H1 (cell line): ENCODE measurements around the gene HORMAD2. TPM values are rescaled to one million over a fixed set of nuclear protein-coding genes. Genes with fewer than 3 reads are reported as not detected.

Experiments used
- CTCF ChIA-PET: fragments of 300-600 bp; sonication (Branson Sonifier 250); formaldehyde crosslinking; loops from one replicate; lab custom pipeline; 2021; ENCODE audit not compliant: partially characterized antibody; lab: Charles Lee
- POLR2A ChIA-PET: fragments of 300-600 bp; sonication (Branson Sonifier 250); formaldehyde crosslinking; loops from one replicate; lab custom pipeline; 2021; ENCODE audit warnings: inconsistent platforms; ENCODE audit not compliant: partially characterized antibody; lab: Charles Lee
- DNase-seq, 2 experiments: peaks; one replicate each; pipeline versions ENCODE4 v3.0.0 to v3.0.0-alpha.2; 2010 to 2022; ENCODE audit warnings: low spot score in 2 of 2, low read depth in 1 of 2, mixed read lengths in 1 of 2
- FAIRE-seq: peaks from 2 replicates; lab custom pipeline; 2011; peaks lifted over from hg19 to GRCh38; lab: Jason Lieb, UNC
- H2AFZ ChIP-seq: 2 replicates; pipeline ENCODE4 v1.8.1; 2012; ENCODE audit warnings: low read length, inconsistent platforms
- H2AK5ac ChIP-seq: 2 replicates; pipeline ENCODE4 v1.6.1; 2013; ENCODE audit warnings: low read depth, low read length
- H2BK120ac ChIP-seq: replicated peaks from 2 replicates; pipeline ENCODE3; 2013; ENCODE audit warnings: low read depth, low read length, inconsistent platforms
- H2BK12ac ChIP-seq: 2 replicates; pipeline ENCODE4 v1.6.1; 2013; ENCODE audit warnings: low read depth, low read length
- H2BK15ac ChIP-seq: 2 replicates; pipeline ENCODE4 v1.6.1; 2013; ENCODE audit warnings: low read length
- H2BK20ac ChIP-seq: 2 replicates; pipeline ENCODE4 v1.6.1; 2013; ENCODE audit warnings: low read length
- H2BK5ac ChIP-seq: 2 replicates; pipeline ENCODE4 v1.6.1; 2013; ENCODE audit warnings: low read depth, low read length
- H3K14ac ChIP-seq: 2 replicates; pipeline ENCODE4 v1.6.1; 2013; ENCODE audit warnings: inconsistent platforms; ENCODE audit not compliant: insufficient read length
- H3K18ac ChIP-seq: 2 replicates; pipeline ENCODE4 v1.6.1; 2013; ENCODE audit warnings: low read length; ENCODE audit errors: extremely low read depth
- H3K23ac ChIP-seq: 2 replicates; pipeline ENCODE4 v1.6.1; 2013; ENCODE audit warnings: inconsistent platforms; ENCODE audit not compliant: insufficient read length
- H3K23me2 ChIP-seq: 2 replicates; pipeline ENCODE4 v1.6.1; 2013; ENCODE audit warnings: low read depth, low read length
- H3K27ac ChIP-seq: 2 replicates; pipeline ENCODE4 v1.6.1; 2011; ENCODE audit warnings: low read depth, low read length, inconsistent platforms
- H3K27me3 ChIP-seq, 4 experiments: replicated peaks in 1 of 4; 1 replicate in 1 of 4; 2 replicates in 3 of 4; pipeline versions ENCODE4 v1.6.1 to v1.8.1; 2011 to 2013; ENCODE audit warnings: low read length in 3 of 4, mild to moderate bottlenecking in 3 of 4, inconsistent platforms in 2 of 4, mixed read lengths in 2 of 4, moderate library complexity in 1 of 4; ENCODE audit not compliant: control insufficient read depth in 3 of 4, insufficient read depth in 3 of 4; ENCODE audit errors: extremely low read depth in 1 of 4
- H3K36me3 ChIP-seq, 4 experiments: 2 replicates each; pipeline versions ENCODE4 v1.6.1 to v1.8.1; 2011 to 2013; ENCODE audit warnings: mild to moderate bottlenecking in 4 of 4, low read length in 3 of 4, moderate library complexity in 2 of 4, control low read depth in 1 of 4, inconsistent platforms in 1 of 4; ENCODE audit not compliant: insufficient read depth in 4 of 4, control insufficient read depth in 2 of 4
- H3K4ac ChIP-seq: replicated peaks from 2 replicates; pipeline ENCODE3; 2013; ENCODE audit warnings: low read length, low read depth, mixed read lengths, inconsistent platforms; ENCODE audit not compliant: insufficient read length
- H3K4me1 ChIP-seq, 4 experiments: replicated peaks in 1 of 4; 1 replicate in 1 of 4; 2 replicates in 3 of 4; pipeline versions ENCODE4 v1.6.1 to v1.8.1; 2011 to 2013; ENCODE audit warnings: low read length in 3 of 4, inconsistent platforms in 2 of 4, mixed read lengths in 1 of 4; ENCODE audit not compliant: insufficient read depth in 4 of 4, control insufficient read depth in 3 of 4
- H3K4me2 ChIP-seq, 2 experiments: 2 replicates each; pipeline versions ENCODE4 v1.6.1 to v1.8.1; 2011 to 2013; ENCODE audit warnings: low read depth in 2 of 2, low read length in 2 of 2, control low read depth in 1 of 2, inconsistent platforms in 1 of 2, mild to moderate bottlenecking in 1 of 2; ENCODE audit not compliant: insufficient read depth in 1 of 2
- H3K4me3 ChIP-seq, 4 experiments: fragments of 200-600, 300-600 bp in 1 of 4; sonication (generic), shearing (Covaris generic), sonication (Bioruptor Twin) in 1 of 4; 2 replicates each; pipeline versions ENCODE4 v1.5.1 to v1.8.1; 2011 to 2016; ENCODE audit warnings: low read length in 4 of 4, low read depth in 3 of 4, control low read depth in 2 of 4, inconsistent platforms in 2 of 4, mild to moderate bottlenecking in 2 of 4, mixed read lengths in 1 of 4, moderate library complexity in 1 of 4; ENCODE audit not compliant: insufficient read depth in 2 of 4; ENCODE audit errors: extremely low read depth in 1 of 4
- H3K56ac ChIP-seq: replicated peaks from 2 replicates; pipeline ENCODE3; 2013; ENCODE audit warnings: low read depth, mild to moderate bottlenecking, mixed read lengths, low read length, inconsistent platforms; ENCODE audit not compliant: insufficient read length
- H3K79me1 ChIP-seq: 2 replicates; pipeline ENCODE4 v1.6.1; 2013; ENCODE audit warnings: low read depth, low read length, control low read depth
- H3K79me2 ChIP-seq, 2 experiments: 2 replicates each; pipeline versions ENCODE4 v1.6.1 to v1.8.1; 2012 to 2013; ENCODE audit warnings: low read length in 2 of 2, mild to moderate bottlenecking in 2 of 2, inconsistent platforms in 1 of 2; ENCODE audit not compliant: insufficient read depth in 2 of 2, control insufficient read depth in 1 of 2
- H3K9ac ChIP-seq, 4 experiments: replicated peaks in 1 of 4; 1 replicate in 1 of 4; 2 replicates in 3 of 4; pipeline versions ENCODE4 v1.6.1 to v1.8.1; 2011 to 2013; ENCODE audit warnings: low read depth in 3 of 4, low read length in 3 of 4, control low read depth in 2 of 4, mild to moderate bottlenecking in 2 of 4, moderate library complexity in 2 of 4, inconsistent platforms in 1 of 4; ENCODE audit errors: extremely low read depth in 1 of 4
- H3K9me3 ChIP-seq, 2 experiments: 2 replicates each; pipeline versions ENCODE4 v1.6.1 to v1.8.1; 2012 to 2013; ENCODE audit warnings: mild to moderate bottlenecking in 2 of 2, moderate library complexity in 2 of 2, control low read depth in 1 of 2, inconsistent platforms in 1 of 2, low read depth in 1 of 2, low read length in 1 of 2, mixed read lengths in 1 of 2; ENCODE audit not compliant: insufficient read depth in 2 of 2
- H4K20me1 ChIP-seq, 2 experiments: replicated peaks in 1 of 2; 2 replicates each; pipeline versions ENCODE3 to v1.8.1; 2011 to 2013; ENCODE audit warnings: inconsistent platforms in 2 of 2, low read length in 2 of 2, mild to moderate bottlenecking in 1 of 2; ENCODE audit not compliant: insufficient read depth in 2 of 2, control insufficient read depth in 1 of 2
- H4K5ac ChIP-seq: 2 replicates; pipeline ENCODE4 v1.6.1; 2013; ENCODE audit warnings: low read length, low read depth, mixed read lengths, inconsistent platforms; ENCODE audit not compliant: insufficient read length
- H4K8ac ChIP-seq: 2 replicates; pipeline ENCODE4 v1.8.0; 2013; ENCODE audit warnings: mild to moderate bottlenecking, moderate library complexity, low read length, inconsistent platforms; ENCODE audit not compliant: insufficient read depth; ENCODE audit errors: extremely low read depth
- H4K91ac ChIP-seq: replicated peaks from 2 replicates; pipeline ENCODE3; 2013; ENCODE audit warnings: low read length, mixed read lengths, inconsistent platforms; ENCODE audit not compliant: insufficient read length
- CHD1 ChIP-seq: IDR thresholded peaks from 2 replicates; pipeline ENCODE4 v1.6.1; 2012; ENCODE audit warnings: low read depth, low read length, improper control_type of control experiment
- CHD2 ChIP-seq: IDR thresholded peaks from 2 replicates; pipeline ENCODE4 v1.6.1; 2012; ENCODE audit warnings: low read length, improper control_type of control experiment
- EZH2 ChIP-seq: fragments of 200-600 bp; sonication (generic); IDR thresholded peaks from 2 replicates; pipeline ENCODE4 v1.7.1; 2012; ENCODE audit warnings: low read depth, mild to moderate bottlenecking, moderate library complexity, low read length, inconsistent platforms; ENCODE audit not compliant: severe bottlenecking
- HDAC6 ChIP-seq: IDR thresholded peaks from one replicate; pipeline ENCODE4 v1.7.1; 2012; ENCODE audit warnings: low read depth, mild to moderate bottlenecking, inconsistent platforms, low read length, moderate library complexity
- KDM4A ChIP-seq: IDR thresholded peaks from one replicate; pipeline ENCODE4 v1.7.1; 2012; ENCODE audit warnings: low read depth, mild to moderate bottlenecking, moderate library complexity, low read length, inconsistent platforms; ENCODE audit not compliant: severe bottlenecking
- POLR2AphosphoS5 ChIP-seq: IDR thresholded peaks from 2 replicates; pipeline ENCODE4 v1.6.1; 2011; ENCODE audit warnings: low read depth, low read length
- RAD21 ChIP-seq, 2 experiments: IDR thresholded peaks in 1 of 2; conservative IDR thresholded peaks in 1 of 2; 2 replicates each; pipeline ENCODE4 v1.6.1; 2011; ENCODE audit warnings: low read depth in 2 of 2, low read length in 2 of 2, improper control_type of control experiment in 1 of 2, inconsistent platforms in 1 of 2, mild to moderate bottlenecking in 1 of 2, moderate library complexity in 1 of 2
- RFX5 ChIP-seq: IDR thresholded peaks from 2 replicates; pipeline ENCODE4 v1.6.1; 2011; ENCODE audit warnings: low read depth, low read length, improper control_type of control experiment, borderline replicate concordance
- RNF2 ChIP-seq: fragments of 200-900, 300-1000 bp; sonication (generic); IDR thresholded peaks from 2 replicates; pipeline ENCODE4 v1.7.1; 2016; ENCODE audit warnings: borderline replicate concordance, low read depth, mild to moderate bottlenecking, antibody characterized with exemption, low read length; ENCODE audit not compliant: poor library complexity, severe bottlenecking; ENCODE audit errors: missing control alignments
- SAP30 ChIP-seq: fragments of 300-600 bp; sonication (generic); IDR thresholded peaks from 2 replicates; pipeline ENCODE4 v1.7.1; 2012; ENCODE audit warnings: low read length, moderate library complexity, mild to moderate bottlenecking, inconsistent platforms; ENCODE audit not compliant: insufficient read depth, insufficient replicate concordance
- SRF ChIP-seq: IDR thresholded peaks from 2 replicates; pipeline ENCODE4 v1.6.1; 2011; ENCODE audit warnings: mild to moderate bottlenecking, low read depth, low read length, moderate library complexity
- WGBS, 2 experiments: shearing (Covaris generic) in 1 of 2; methylation state at CpG; one replicate each; pipeline versions ENCODE4 v1.1.6 to v1.1.7; 2013 to 2015; ENCODE audit warnings: low lambda C conversion rate in 2 of 2, mixed read lengths in 2 of 2, inconsistent platforms in 1 of 2, low coverage in 1 of 2, missing lambda C conversion rate in 1 of 2; ENCODE audit not compliant: insufficient replicate concordance in 2 of 2, insufficient coverage in 1 of 2, insufficient read length in 1 of 2; ENCODE audit errors: extremely low coverage in 1 of 2, missing lambda C conversion rate in 1 of 2; 5-methylcytosine and 5-hydroxymethylcytosine counted together
- polyA plus RNA-seq, 7 experiments: library from polyadenylated mRNA; depleted of rRNA in 3 of 7; stranded (reverse) in 5 of 7; unstranded in 2 of 7; fragments of >200 nt in 5 of 7; fragments of 200-250 nt in 2 of 7; gene quantifications; 1 replicate in 5 of 7; 2 replicates in 1 of 7; 4 replicates in 1 of 7; pipeline versions ENCODE4 v1.2.1 to v1.2.3, GENCODE V29; 2011 to 2013; ENCODE audit warnings: missing spikeins in 2 of 7, mixed read lengths in 2 of 7
- total RNA-seq: library from RNA; stranded (reverse); fragmentation: NEBNext Ultra II Directional; extraction: Animal tissue kit (Norgen Biotek cat#: 25700); gene quantifications from 2 replicates; pipeline ENCODE4 v1.2.1, GENCODE V29; 2021

The HORMAD2 gene
- total and polyA plus RNA-seq, 2 of the 8 experiments (the other 6 are each of a cell fraction or from before 2014, with no cell fraction given): 0.03 TPM; not detected in 1

GRCh38 chr22:30074994-30075393 is 5.3 kb upstream of the HORMAD2 start:
- Histone ChIP-seq H2AFZ (no peak overlapping the region), H3K4me2 (no peak overlapping the region), H4K91ac (no peak overlapping the region), H2AK5ac (no peak overlapping the region), H3K36me3 (no peaks in the 10 kb centered on the region), H3K56ac (no peak overlapping the region), H3K4me1 (no peaks in the 10 kb centered on the region), H4K20me1 (no peaks in the 10 kb centered on the region), H3K4me3 (no peak overlapping the region), H3K18ac (no peak overlapping the region), H4K5ac (no peak overlapping the region), H4K8ac (no peak overlapping the region), H2BK5ac (no peak overlapping the region), H3K9me3 (no peaks in the 10 kb centered on the region), H3K79me1 (no peaks in the 10 kb centered on the region), H3K14ac (no peak overlapping the region), H2BK12ac (no peak overlapping the region), H2BK15ac (no peak overlapping the region), H2BK120ac (no peak overlapping the region), H3K23me2 (no peaks in the 10 kb centered on the region), H3K27me3 (no peaks in the 10 kb centered on the region; a peak in 1 of 7 replicates), H3K9ac (no peak overlapping the region), H3K23ac (no peak overlapping the region), H3K27ac (no peak overlapping the region), H3K4ac (no peak overlapping the region), H3K79me2 (no peaks in the 10 kb centered on the region), H2BK20ac (no peak overlapping the region)
- FAIRE-seq (no peak), DNase-seq (no peak)
- TF ChIP-seq POLR2AphosphoS5 (no peak), SAP30 (no peak), CHD1 (no peak), EZH2 (no peak), RFX5 (no peak), RNF2 (no peak), KDM4A (no peak), HDAC6 (no peak), CHD2 (no peak), RAD21 (IDR thresholded peaks at IDR 0.05 in 1 of 2, conservative IDR thresholded peaks at IDR 0.05 in 1 of 2; ENCODE audit: low read depth in 2 of 2, low read length in 2 of 2) (no peak), SRF (no peak)
- ChIA-PET CTCF (interaction anchor here (1.1 to 3.0 kb wide), 2 partner anchors 14 to 28 kb away, joined by 4 to 14 read pairs; no protein-coding TSS in a partner anchor), POLR2A (no interaction called here)
- 86% methylated on average over 3 of the region's 3 CpGs; no CpG with 5 or more reads in 1 of the 2 experiments for WGBS, 2 experiments
